ENCODE measurements around the gene C6orf58. TPM values are rescaled to one million over a fixed set of nuclear protein-coding genes. Genes with fewer than 3 reads are reported as not detected.

The C6orf58 gene
- total and polyA plus RNA-seq, 10 of the 15 experiments (the other 5 are each of a cell fraction or from before 2014, with no cell fraction given), result 0.06 to 0.43 (median 0.12) TPM; not detected in 2

DNA sequence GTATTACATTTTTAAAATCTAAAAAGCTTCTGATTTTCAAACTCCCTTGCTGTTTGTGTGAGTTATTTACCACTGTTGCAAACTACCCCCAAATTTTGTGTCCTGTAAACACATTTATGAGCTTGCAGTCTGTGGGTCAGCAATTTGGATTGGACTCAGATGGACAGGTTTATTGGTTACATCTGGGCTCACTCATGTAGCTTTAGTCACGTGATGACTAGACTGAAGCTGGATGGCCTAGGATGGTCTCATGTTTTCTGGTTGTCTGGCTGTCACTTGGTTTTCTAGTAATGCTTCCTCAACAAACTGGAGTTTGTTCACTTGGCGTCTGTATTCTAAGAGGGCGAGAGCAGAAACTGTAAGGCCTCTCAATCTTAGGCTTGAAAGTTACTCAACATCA lies 12.2 kb upstream of the C6orf58 start (continued):
- TF ChIP-seq, protein P1, sequence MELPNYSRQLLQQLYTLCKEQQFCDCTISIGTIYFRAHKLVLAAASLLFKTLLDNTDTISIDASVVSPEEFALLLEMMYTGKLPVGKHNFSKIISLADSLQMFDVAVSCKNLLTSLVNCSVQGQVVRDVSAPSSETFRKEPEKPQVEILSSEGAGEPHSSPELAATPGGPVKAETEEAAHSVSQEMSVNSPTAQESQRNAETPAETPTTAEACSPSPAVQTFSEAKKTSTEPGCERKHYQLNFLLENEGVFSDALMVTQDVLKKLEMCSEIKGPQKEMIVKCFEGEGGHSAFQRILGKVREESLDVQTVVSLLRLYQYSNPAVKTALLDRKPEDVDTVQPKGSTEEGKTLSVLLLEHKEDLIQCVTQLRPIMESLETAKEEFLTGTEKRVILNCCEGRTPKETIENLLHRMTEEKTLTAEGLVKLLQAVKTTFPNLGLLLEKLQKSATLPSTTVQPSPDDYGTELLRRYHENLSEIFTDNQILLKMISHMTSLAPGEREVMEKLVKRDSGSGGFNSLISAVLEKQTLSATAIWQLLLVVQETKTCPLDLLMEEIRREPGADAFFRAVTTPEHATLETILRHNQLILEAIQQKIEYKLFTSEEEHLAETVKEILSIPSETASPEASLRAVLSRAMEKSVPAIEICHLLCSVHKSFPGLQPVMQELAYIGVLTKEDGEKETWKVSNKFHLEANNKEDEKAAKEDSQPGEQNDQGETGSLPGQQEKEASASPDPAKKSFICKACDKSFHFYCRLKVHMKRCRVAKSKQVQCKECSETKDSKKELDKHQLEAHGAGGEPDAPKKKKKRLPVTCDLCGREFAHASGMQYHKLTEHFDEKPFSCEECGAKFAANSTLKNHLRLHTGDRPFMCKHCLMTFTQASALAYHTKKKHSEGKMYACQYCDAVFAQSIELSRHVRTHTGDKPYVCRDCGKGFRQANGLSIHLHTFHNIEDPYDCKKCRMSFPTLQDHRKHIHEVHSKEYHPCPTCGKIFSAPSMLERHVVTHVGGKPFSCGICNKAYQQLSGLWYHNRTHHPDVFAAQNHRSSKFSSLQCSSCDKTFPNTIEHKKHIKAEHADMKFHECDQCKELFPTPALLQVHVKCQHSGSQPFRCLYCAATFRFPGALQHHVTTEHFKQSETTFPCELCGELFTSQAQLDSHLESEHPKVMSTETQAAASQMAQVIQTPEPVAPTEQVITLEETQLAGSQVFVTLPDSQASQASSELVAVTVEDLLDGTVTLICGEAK (IDR thresholded peaks at IDR 0.05; ENCODE audit: borderline replicate concordance), result no peak
- TF ChIP-seq, protein P2, sequence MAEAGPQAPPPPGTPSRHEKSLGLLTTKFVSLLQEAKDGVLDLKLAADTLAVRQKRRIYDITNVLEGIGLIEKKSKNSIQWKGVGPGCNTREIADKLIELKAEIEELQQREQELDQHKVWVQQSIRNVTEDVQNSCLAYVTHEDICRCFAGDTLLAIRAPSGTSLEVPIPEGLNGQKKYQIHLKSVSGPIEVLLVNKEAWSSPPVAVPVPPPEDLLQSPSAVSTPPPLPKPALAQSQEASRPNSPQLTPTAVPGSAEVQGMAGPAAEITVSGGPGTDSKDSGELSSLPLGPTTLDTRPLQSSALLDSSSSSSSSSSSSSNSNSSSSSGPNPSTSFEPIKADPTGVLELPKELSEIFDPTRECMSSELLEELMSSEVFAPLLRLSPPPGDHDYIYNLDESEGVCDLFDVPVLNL (IDR thresholded peaks at IDR 0.05; ENCODE audit: low read depth, low read length), result no peak
- TF ChIP-seq TCF12 (IDR thresholded peaks at IDR 0.05; ENCODE audit: low read depth, low read length), result no peak
- no peak for TF ChIP-seq MXI1 (IDR thresholded peaks at IDR 0.05; ENCODE audit: low read depth, low read length)
- TF ChIP-seq, protein P3, sequence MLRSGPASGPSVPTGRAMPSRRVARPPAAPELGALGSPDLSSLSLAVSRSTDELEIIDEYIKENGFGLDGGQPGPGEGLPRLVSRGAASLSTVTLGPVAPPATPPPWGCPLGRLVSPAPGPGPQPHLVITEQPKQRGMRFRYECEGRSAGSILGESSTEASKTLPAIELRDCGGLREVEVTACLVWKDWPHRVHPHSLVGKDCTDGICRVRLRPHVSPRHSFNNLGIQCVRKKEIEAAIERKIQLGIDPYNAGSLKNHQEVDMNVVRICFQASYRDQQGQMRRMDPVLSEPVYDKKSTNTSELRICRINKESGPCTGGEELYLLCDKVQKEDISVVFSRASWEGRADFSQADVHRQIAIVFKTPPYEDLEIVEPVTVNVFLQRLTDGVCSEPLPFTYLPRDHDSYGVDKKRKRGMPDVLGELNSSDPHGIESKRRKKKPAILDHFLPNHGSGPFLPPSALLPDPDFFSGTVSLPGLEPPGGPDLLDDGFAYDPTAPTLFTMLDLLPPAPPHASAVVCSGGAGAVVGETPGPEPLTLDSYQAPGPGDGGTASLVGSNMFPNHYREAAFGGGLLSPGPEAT (IDR thresholded peaks at IDR 0.05; ENCODE audit: low read depth), result no peak
- TF ChIP-seq POLR2A (IDR thresholded peaks at IDR 0.05; ENCODE audit: low read depth, low read length), result no peak
- TF ChIP-seq, protein P4, sequence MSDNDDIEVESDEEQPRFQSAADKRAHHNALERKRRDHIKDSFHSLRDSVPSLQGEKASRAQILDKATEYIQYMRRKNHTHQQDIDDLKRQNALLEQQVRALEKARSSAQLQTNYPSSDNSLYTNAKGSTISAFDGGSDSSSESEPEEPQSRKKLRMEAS (IDR thresholded peaks at IDR 0.05; ENCODE audit: low read depth, low read length), result no peak
- TF ChIP-seq, protein P5, sequence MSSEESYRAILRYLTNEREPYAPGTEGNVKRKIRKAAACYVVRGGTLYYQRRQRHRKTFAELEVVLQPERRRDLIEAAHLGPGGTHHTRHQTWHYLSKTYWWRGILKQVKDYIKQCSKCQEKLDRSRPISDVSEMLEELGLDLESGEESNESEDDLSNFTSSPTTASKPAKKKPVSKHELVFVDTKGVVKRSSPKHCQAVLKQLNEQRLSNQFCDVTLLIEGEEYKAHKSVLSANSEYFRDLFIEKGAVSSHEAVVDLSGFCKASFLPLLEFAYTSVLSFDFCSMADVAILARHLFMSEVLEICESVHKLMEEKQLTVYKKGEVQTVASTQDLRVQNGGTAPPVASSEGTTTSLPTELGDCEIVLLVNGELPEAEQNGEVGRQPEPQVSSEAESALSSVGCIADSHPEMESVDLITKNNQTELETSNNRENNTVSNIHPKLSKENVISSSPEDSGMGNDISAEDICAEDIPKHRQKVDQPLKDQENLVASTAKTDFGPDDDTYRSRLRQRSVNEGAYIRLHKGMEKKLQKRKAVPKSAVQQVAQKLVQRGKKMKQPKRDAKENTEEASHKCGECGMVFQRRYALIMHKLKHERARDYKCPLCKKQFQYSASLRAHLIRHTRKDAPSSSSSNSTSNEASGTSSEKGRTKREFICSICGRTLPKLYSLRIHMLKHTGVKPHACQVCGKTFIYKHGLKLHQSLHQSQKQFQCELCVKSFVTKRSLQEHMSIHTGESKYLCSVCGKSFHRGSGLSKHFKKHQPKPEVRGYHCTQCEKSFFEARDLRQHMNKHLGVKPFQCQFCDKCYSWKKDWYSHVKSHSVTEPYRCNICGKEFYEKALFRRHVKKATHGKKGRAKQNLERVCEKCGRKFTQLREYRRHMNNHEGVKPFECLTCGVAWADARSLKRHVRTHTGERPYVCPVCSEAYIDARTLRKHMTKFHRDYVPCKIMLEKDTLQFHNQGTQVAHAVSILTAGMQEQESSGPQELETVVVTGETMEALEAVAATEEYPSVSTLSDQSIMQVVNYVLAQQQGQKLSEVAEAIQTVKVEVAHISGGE (CRISPR knock-in tag; IDR thresholded peaks at IDR 0.05), result no peak
- no peak for TF ChIP-seq NR2F1 (conservative IDR thresholded peaks at IDR 0.05)
